GM21619 (cell line): ENCODE measurements around the gene ASPSCR1.
A peak's percentile ranks its signal among the peaks of the same experiment; 100 is the strongest.

ENCODE experiments used
- ATAC-seq: cut with Tn5 transposase; IDR thresholded peaks from one replicate; pipeline ENCODE4 v1.9.1; 2021; ENCODE audit not compliant: unreplicated experiment

The ASPSCR1 gene

DNA sequence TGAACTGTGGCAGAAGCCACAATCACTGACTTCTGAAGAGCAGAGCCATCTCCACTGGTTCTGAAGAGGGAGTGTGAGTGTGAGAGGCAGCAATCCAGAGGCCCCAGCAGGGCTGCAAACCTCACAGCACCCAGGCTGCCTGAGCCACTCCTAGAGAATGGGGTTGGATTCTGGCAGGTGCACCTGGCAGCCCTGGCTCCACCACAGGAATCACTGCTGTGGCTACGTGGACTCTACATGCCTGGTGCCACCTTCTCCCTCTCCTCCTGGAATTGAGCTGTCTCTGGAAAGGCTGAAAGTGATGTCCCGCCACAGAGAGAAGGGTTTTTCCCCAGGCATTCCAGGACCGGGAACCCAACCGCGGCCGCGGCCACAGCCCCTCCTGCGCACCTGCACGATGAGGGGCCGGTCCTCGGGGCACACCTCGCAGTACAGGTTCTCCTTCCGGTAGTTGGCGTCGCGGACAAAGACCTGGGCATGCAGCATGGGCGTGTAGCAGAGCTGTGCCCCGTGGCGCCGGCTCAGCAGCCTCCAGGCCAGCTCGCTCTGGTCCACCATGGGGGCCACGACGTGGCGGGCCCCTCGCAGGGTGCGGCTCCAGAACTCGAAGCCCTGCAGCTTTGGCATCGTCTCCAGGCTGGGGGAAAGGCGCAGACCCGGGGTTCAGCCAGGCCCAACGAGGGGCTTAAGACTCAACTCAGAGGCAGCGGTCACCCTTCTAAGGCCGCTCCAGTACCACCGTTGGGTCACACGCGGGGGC is 87.2 kb downstream of the ASPSCR1 start:
- ATAC-seq: no peak

- peak; percentile 27 for ATAC-seq
Measured at GRCh38 chr17:82065193-82065637, 87.8 kb downstream of the ASPSCR1 start.

DNA sequence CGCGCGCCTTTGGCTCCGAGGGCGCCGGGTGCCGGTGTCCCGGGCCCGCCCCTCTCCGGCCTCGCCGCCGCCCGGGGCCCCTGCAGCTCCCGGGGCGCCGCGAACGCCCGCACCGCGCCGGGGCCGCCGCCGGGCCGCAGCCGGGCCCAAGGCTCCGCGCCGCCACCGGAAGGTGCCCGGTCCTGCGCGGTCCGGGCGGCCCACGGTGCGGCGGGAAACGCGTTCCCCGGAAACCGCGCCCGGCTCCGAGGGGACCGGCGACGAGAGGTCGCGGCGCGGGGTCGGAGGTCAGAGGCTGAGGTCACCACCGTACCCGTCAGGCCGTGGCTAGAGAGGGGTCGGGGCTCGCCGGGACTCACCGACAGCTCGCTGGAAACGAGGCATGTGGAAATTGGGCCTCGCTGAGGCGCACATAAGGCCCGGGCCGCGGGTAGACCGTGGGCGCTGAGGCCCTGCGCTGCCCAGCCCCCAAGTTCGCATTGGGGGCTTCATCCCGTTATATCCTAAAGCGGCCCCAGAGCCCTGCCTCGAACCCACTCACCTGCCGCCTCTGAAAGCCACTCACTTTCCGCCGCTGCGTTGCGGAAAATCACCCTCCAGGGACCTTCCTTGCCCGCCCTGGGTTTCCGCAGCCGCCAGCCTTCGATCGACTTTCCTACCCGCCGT is 88.3 kb downstream of the ASPSCR1 start, which contains the start of gene DUS1L:
Gene DUS1L, minus strand, starts transcription at position 167 of the 666 bp plus-strand sequence. CDS start 745 bp downstream, outside the sequence.
- peak; percentile 47 for ATAC-seq
